Activated CD8-positive, alpha-beta memory T cell treated with anti-CD3 and anti-CD28 coated beads for 4 hours (primary cell): ENCODE data around the gene NMT1.

Source experiments
- DNase-seq, 2 donors: peaks; one replicate each; pipeline ENCODE4 v3.0.0-alpha.2; 2020; ENCODE audit warnings: low read depth in 2 of 2

NMT1 gene

GRCh38 chr17:45150911-45151809 is 90.0 kb downstream of the NMT1 start:
- DNase-seq, result no peak

- DNase-seq, result no peak
These were observed 93.9 kb downstream of the NMT1 start for GRCh38 chr17:45155029-45155428.

- no peak for DNase-seq
These were observed 94.4 kb downstream of the NMT1 start for GRCh38 chr17:45155483-45155882.

- DNase-seq, result no peak
These were observed 95.1 kb downstream of the NMT1 start for GRCh38 chr17:45156242-45156641.
